Suppressor macrophage treated with lipopolysaccharide for 1 hour (primary cell): ENCODE measurements around the gene NBPF1.
"Not testable (repeated sequence)": the region's sequence is repeated elsewhere in the genome, so short reads cannot be mapped to it uniquely, and the experiment has no call there.

Experiments
- DNase-seq, 3 donors: peaks; one replicate each; pipeline ENCODE4 v3.0.0-alpha.2; 2020 to 2022

NBPF1 gene

GRCh38 chr1:16605532-16606505 lies 7.5 kb downstream of the NBPF1 start:
- no peak for DNase-seq

- no peak for DNase-seq
These were observed 8.2 kb downstream of the NBPF1 start for GRCh38 chr1:16605213-16605525.

- peak in 1 of 3 donors; percentile 17 for DNase-seq
These were observed 8.7 kb downstream of the NBPF1 start for GRCh38 chr1:16604514-16605212.

GRCh38 chr1:16603623-16604022 lies 9.7 kb downstream of the NBPF1 start:
- not testable (repeated sequence) for DNase-seq

GRCh38 chr1:16602336-16603011 lies 10.9 kb downstream of the NBPF1 start:
- not testable (repeated sequence) for DNase-seq

- DNase-seq: not testable (repeated sequence)
These were observed 12.2 kb downstream of the NBPF1 start for GRCh38 chr1:16600855-16601786.

GRCh38 chr1:16599326-16599725 lies 14.0 kb downstream of the NBPF1 start:
- DNase-seq: not testable (repeated sequence)

GRCh38 chr1:16595216-16595615 lies 18.1 kb downstream of the NBPF1 start:
- DNase-seq: not testable (repeated sequence)

- not testable (repeated sequence) for DNase-seq
These were observed 21.5 kb downstream of the NBPF1 start for GRCh38 chr1:16591845-16592244.

- DNase-seq: not testable (repeated sequence)
These were observed 25.3 kb downstream of the NBPF1 start for GRCh38 chr1:16588081-16588480.

- not testable (repeated sequence) for DNase-seq
These were observed 25.7 kb downstream of the NBPF1 start for GRCh38 chr1:16587639-16588038.

- DNase-seq: not testable (repeated sequence)
These were observed 48.0 kb downstream of the NBPF1 start for GRCh38 chr1:16565324-16565723.

- DNase-seq: not testable (repeated sequence)
These were observed 52.3 kb downstream of the NBPF1 start for GRCh38 chr1:16561035-16561434.

GRCh38 chr1:16560498-16560897 lies 52.9 kb downstream of the NBPF1 start:
- DNase-seq: not testable (repeated sequence)

- DNase-seq: not testable (repeated sequence)
These were observed 53.7 kb downstream of the NBPF1 start for GRCh38 chr1:16559688-16560087.

GRCh38 chr1:16557034-16557433 lies 56.3 kb downstream of the NBPF1 start:
- not testable (repeated sequence) for DNase-seq

GRCh38 chr1:16553244-16553643 lies 60.1 kb downstream of the NBPF1 start:
- peak in 1 of 3 donors; percentile 4 for DNase-seq

GRCh38 chr1:16550212-16550918 lies 63.0 kb downstream of the NBPF1 start:
- DNase-seq: not testable (repeated sequence)

- not testable (repeated sequence) for DNase-seq
These were observed 63.8 kb downstream of the NBPF1 start for GRCh38 chr1:16549545-16549944.

- not testable (repeated sequence) for DNase-seq
These were observed 65.7 kb downstream of the NBPF1 start for GRCh38 chr1:16547502-16548241.

GRCh38 chr1:16545682-16546095 lies 67.7 kb downstream of the NBPF1 start:
- DNase-seq: not testable (repeated sequence)
